HL-60 (cell line): ENCODE results near the gene TMEM52.

Experiments
- POLR2AphosphoS5 ChIP-seq: IDR thresholded peaks from 2 replicates; pipeline ENCODE4 v1.6.1; 2012; ENCODE audit warnings: low read depth
- TF ChIP-seq, protein P1 (sequence below): IDR thresholded peaks from one replicate; pipeline ENCODE4 v1.5.1; 2011; ENCODE audit warnings: low read length, control low read depth, inconsistent platforms; ENCODE audit not compliant: insufficient read depth

DNA sequence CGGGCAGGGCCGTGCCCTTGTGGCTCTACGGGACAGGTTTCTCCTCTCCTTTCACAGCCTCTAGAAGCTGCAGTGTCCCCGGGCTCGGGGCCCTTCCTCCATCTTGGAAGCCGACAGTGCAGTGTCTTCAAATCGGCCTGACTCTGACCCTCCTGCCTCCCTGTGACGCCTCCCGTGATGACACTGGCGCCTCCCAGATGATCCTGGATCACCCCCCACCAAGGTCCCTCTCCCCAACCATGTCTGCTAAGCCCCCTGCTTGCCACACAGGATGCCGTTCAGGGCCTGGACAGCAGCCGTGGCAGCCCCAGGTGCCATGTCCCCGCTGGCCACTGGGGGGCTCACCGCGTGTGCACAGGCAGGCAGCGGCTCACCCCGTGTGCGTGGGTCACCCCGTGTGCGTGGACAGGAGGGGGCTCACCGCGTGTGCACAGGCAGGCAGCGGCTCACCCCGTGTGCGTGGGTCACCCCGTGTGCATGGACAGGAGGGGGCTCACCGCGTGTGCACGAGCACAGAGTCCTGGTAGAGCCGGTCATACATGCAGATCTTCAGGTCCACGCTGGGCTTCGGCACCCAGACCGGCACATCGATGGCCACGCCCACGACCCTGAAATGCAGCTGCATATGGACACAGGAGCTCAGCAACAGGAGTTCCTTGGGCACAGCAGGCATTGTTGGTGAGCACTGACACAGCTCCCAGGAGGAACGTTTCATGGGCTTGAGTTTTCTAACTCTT lies 24.9 kb upstream of the TMEM52 start:
- TF ChIP-seq, protein P1, sequence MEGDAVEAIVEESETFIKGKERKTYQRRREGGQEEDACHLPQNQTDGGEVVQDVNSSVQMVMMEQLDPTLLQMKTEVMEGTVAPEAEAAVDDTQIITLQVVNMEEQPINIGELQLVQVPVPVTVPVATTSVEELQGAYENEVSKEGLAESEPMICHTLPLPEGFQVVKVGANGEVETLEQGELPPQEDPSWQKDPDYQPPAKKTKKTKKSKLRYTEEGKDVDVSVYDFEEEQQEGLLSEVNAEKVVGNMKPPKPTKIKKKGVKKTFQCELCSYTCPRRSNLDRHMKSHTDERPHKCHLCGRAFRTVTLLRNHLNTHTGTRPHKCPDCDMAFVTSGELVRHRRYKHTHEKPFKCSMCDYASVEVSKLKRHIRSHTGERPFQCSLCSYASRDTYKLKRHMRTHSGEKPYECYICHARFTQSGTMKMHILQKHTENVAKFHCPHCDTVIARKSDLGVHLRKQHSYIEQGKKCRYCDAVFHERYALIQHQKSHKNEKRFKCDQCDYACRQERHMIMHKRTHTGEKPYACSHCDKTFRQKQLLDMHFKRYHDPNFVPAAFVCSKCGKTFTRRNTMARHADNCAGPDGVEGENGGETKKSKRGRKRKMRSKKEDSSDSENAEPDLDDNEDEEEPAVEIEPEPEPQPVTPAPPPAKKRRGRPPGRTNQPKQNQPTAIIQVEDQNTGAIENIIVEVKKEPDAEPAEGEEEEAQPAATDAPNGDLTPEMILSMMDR = peak; percentile 71
- TF ChIP-seq POLR2AphosphoS5 = no peak
